GM19463 (cell line): Measurements from ENCODE around the gene HS1BP3.

Source experiments
- ATAC-seq: cut with Tn5 transposase; IDR thresholded peaks from one replicate; pipeline ENCODE4 v1.9.1; 2021; ENCODE audit warnings: mild to moderate bottlenecking, moderate library complexity; ENCODE audit not compliant: unreplicated experiment

HS1BP3 gene

DNA sequence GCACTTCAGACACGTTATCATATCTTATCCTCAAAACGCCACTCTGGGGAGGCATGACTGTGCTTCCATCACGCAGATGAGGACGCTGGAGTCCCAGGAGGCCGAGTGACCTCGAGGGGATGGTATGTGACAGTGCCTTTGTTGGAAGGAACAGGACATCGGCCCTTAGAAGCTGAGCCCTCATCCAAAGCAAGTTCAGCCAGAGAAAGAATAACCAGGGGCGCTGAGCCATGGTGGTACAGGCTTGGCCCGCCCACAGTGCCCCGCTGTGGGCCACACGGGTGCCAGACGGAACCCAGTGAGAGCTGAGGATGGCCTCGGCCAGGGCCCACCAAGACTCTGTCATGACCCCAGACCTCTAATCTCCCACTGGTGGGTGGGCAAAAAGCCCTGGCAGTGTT lies 31.3 kb downstream of the HS1BP3 start:
- no peak for ATAC-seq

DNA sequence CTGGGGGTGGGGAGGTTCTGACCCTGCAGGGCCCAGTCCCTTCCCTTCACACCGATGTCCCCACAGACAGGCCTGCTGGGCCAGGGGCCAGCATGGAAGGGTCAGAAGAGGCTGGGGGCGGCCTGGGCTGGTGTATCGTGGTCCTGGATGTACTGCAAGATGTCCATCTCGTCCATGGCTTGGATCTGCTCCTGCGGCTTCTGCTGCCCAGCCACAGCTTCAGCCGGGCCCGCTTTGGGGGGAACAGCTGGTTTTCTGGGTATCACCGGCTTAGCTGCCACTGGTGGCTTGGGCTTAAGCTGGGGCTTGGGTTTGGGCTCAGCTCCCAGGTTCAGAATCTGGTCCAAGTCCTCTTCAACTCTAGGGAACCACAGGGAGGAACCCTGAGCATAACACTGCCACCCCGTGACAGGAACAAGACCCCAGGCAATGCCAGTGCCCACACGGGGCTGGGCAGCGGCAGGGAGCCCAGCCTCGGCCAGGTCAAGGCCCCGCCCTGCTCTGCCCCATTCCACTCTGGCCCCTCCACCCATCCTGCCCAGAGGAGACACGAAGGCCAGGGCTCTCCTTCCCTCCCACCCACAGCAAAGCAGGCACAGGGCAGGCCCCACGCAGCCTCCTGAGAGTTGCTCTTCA lies 31.9 kb downstream of the HS1BP3 start:
- no peak for ATAC-seq

DNA sequence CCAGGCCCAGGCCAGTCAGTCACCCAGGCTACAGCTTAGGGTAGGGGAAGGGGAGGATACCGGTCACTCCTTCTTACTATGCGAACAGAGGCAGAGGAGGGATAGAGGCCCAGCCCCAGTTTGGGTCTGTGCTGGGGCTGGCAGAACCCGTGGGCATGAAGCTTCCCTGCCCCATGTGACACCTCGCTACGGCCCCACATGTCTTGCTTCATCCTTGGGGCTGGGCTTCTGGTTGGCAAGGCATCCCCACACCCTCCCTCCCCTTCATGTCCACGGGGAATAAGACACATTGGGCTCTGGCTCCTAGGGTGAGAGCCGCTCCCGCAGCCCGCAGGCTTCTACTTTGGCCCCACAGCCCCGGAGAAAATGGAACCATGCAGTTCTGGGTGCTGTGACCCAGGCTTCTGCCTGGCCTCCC lies 32.4 kb downstream of the HS1BP3 start:
- no peak for ATAC-seq

- ATAC-seq = no peak
These were observed 32.9 kb downstream of the HS1BP3 start for GRCh38 chr2:20617892-20618467.

- ATAC-seq = no peak
These were observed 33.8 kb downstream of the HS1BP3 start for GRCh38 chr2:20617081-20617575.

GRCh38 chr2:20616341-20616871 lies 34.5 kb downstream of the HS1BP3 start:
- ATAC-seq = no peak

GRCh38 chr2:20615466-20616241 lies 35.2 kb downstream of the HS1BP3 start:
- no peak for ATAC-seq

- no peak for ATAC-seq
These were observed 35.8 kb downstream of the HS1BP3 start for GRCh38 chr2:20615068-20615465.

- ATAC-seq = no peak
These were observed 36.5 kb downstream of the HS1BP3 start for GRCh38 chr2:20614201-20615067.

DNA sequence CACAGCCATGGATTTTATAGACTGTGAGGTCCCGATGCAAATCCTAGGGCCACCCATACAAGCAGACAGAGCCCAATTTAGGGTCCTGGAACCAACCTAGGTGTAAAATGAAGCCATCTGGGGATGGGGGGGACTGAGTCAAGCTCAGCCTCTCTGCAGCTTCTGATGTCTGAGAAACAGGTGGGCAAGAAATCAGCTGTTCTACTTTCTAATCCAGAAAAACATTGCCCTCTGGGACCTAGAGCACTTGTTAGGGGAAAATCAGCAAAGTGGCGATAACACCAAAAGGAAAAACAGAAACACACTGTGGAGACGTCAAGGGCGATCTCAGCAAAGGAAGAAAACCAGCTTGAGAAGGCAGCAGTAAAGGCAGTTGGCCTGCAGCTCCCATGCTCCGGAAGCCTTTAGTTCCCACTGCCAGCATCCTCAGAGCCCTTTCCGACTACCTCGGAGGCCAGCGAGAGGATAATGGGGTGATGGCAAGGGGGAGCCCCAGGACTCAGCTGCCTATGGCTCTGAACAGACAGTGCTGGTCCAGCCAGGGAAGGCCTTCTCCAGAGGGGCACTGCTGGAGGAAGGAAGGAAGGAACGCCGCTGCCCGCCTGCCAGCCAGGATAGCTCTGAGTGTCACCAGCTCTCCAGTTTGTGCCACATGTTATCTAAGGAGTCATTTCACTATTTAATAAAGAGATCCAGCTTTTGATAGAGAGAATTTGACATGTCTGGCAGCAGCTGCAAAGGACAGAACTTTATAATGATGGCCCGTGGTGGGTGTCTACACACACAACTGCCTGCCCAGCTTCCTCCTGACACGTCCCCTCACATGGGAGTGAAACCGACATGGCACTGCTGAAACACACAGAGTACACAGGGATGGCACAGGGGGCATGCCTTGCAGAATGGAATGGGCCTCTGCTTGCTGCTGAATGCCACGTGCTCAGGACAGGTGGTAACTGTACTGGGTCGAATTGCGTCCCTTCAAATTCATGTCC lies 37.7 kb downstream of the HS1BP3 start:
- ATAC-seq = no peak

GRCh38 chr2:20611844-20612356 lies 39.0 kb downstream of the HS1BP3 start:
- no peak for ATAC-seq

- no peak for ATAC-seq
These were observed 39.6 kb downstream of the HS1BP3 start for GRCh38 chr2:20611077-20611843.

DNA sequence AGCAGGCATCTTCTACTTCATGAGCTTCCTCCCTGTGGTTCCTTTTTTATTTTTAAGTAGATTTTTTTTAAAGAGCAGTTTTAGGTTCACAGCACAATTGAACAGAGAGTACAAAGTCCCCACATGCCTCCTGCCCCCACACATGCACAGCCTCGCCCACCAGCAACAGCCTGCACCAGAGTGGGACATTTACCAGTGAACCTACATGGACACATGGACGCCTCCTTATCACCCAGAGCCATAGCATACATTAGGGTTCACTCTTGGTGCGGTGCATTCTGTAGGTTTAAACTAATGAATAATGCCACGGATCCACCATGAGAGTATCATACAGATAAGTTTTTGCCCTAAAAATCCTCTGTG lies 40.9 kb downstream of the HS1BP3 start:
- ATAC-seq = no peak

DNA sequence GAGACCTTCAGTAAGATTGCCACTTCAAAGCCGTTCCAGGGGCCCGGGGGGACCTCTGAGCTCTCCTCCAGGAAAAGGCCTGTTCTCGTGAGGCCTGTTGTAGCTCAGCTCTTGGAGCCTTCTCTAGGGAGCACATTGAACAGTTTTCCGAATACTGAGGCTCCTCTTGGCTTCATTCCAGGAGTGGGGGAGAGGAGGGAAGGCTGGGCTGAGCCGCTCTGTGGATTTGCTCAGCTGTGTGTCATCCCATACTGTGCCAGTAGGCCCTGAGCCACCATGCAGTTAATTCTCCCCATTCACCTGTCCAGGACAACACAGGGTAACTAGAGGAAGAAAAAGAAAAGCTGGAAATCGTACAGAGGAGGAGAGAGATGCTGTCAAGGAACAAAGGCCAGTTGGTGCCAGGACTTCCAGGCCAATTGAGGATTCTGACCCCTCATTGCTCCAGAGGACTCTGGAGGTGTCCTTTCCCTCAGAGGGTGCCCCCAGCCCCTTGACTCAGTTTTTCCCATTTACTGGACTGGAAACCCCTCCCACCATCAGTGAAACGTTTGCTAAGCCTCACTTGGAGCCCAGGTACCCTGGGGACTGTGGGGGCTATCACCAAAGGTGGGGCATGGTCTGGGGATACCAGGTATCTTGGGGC lies 41.4 kb downstream of the HS1BP3 start:
- ATAC-seq = no peak

DNA sequence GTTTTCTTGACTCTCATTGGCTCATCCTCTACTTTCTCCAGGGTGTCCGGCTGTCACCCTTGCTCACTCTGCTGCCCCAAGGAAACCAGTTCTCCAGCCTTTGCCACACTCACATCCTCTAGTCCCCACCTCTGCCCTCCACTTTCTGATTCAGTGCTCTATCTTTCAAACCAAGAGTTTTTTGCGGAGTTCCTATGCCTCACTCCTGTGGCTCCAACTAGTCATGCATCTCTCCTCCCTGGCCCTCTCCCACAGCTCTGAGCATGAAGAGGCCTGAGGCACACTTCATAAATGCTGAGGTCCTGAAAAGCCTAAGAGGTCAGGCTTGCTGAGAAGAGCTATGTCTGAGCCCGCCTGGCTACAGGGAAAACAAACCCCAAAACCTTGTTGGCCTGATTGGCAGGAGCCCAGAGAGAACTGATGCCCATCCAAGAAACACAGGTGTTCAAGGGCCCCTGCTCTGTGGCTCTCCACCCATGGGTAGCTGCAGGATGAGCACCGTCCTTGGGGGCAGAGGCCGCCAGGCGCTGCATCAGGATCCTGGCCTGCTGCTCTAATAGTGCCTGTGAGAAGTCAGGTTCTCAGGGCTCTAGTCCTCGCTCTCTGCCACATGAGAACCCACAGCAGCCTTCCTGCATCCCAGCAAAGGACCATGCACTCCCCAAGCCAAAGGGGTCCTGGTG lies 42.1 kb downstream of the HS1BP3 start:
- no peak for ATAC-seq

- ATAC-seq = no peak
These were observed 43.5 kb downstream of the HS1BP3 start for GRCh38 chr2:20607446-20607845.

- ATAC-seq = no peak
These were observed 44.7 kb downstream of the HS1BP3 start for GRCh38 chr2:20606198-20606597.

GRCh38 chr2:20604951-20605381 lies 45.9 kb downstream of the HS1BP3 start:
- no peak for ATAC-seq
